ENCODE measurements around the gene UROS.

The UROS gene

DNA sequence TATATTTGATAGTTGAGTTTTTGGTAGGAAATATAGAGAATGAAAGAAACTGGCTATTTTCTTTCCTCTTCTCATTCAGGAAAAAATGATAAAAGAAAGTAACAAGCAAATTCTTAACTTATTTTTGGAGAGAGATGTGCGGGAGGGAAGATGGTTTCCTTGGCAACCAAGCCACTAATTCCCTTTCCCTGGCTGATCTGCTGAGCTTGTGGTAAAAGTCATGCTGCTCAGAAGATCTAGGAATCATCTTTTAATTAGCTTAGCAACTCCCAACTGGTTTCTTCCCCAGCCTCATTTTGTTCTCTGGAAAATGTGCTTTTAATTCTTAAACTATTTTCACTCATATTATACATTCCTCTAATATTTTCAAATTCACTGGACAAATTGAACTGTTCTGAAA is 11.8 kb downstream of the UROS start:
- no peak for TF ChIP-seq POLR2AphosphoS5 (IDR thresholded peaks at IDR 0.05; ENCODE audit: low read depth)
- TF ChIP-seq, protein P1, sequence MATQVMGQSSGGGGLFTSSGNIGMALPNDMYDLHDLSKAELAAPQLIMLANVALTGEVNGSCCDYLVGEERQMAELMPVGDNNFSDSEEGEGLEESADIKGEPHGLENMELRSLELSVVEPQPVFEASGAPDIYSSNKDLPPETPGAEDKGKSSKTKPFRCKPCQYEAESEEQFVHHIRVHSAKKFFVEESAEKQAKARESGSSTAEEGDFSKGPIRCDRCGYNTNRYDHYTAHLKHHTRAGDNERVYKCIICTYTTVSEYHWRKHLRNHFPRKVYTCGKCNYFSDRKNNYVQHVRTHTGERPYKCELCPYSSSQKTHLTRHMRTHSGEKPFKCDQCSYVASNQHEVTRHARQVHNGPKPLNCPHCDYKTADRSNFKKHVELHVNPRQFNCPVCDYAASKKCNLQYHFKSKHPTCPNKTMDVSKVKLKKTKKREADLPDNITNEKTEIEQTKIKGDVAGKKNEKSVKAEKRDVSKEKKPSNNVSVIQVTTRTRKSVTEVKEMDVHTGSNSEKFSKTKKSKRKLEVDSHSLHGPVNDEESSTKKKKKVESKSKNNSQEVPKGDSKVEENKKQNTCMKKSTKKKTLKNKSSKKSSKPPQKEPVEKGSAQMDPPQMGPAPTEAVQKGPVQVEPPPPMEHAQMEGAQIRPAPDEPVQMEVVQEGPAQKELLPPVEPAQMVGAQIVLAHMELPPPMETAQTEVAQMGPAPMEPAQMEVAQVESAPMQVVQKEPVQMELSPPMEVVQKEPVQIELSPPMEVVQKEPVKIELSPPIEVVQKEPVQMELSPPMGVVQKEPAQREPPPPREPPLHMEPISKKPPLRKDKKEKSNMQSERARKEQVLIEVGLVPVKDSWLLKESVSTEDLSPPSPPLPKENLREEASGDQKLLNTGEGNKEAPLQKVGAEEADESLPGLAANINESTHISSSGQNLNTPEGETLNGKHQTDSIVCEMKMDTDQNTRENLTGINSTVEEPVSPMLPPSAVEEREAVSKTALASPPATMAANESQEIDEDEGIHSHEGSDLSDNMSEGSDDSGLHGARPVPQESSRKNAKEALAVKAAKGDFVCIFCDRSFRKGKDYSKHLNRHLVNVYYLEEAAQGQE (IDR thresholded peaks at IDR 0.05; ENCODE audit: insufficient replicate concordance, low read depth) = no peak
- TF ChIP-seq SPI1 (IDR thresholded peaks at IDR 0.05; ENCODE audit: borderline replicate concordance, low read depth) = no peak
- TF ChIP-seq, protein P2, sequence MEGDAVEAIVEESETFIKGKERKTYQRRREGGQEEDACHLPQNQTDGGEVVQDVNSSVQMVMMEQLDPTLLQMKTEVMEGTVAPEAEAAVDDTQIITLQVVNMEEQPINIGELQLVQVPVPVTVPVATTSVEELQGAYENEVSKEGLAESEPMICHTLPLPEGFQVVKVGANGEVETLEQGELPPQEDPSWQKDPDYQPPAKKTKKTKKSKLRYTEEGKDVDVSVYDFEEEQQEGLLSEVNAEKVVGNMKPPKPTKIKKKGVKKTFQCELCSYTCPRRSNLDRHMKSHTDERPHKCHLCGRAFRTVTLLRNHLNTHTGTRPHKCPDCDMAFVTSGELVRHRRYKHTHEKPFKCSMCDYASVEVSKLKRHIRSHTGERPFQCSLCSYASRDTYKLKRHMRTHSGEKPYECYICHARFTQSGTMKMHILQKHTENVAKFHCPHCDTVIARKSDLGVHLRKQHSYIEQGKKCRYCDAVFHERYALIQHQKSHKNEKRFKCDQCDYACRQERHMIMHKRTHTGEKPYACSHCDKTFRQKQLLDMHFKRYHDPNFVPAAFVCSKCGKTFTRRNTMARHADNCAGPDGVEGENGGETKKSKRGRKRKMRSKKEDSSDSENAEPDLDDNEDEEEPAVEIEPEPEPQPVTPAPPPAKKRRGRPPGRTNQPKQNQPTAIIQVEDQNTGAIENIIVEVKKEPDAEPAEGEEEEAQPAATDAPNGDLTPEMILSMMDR (IDR thresholded peaks at IDR 0.05; ENCODE audit: insufficient read depth, low read length) = no peak
- no peak for TF ChIP-seq GABPA (IDR thresholded peaks at IDR 0.05; ENCODE audit: low read depth)
- H3K4me3 ChIP-seq (replicated peaks; ENCODE audit: insufficient read depth, low read length) = no peak overlapping the region
- DNase-seq (ENCODE audit: low read depth in 1 of 2, low spot score in 1 of 2) = no peak
- H3K27me3 ChIP-seq (ENCODE audit: insufficient read depth, poor library complexity, severe bottlenecking) = no peaks in the 10 kb centered on the region
- no peak overlapping the region for H3K27ac ChIP-seq (replicated peaks)

DNA sequence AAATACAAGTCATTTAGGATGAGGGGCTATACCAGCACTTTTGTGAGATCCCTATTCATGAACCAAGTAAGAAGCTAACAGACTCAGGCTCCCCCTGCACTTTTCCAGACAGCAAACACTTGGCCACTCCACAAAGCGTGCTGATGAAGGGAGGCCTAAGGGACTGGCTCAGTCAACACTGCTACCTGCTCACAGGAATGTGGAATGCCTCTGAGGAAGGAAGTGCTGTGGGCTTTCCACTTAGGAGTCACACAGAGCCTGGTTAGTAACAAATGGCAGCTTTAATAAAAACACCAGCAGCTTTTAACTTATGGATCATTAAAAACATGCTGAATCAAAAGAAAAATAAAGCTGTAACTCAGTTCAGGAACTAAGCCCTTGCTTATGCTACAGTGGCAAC is 15.0 kb downstream of the UROS start:
- no peaks in the 10 kb centered on the region for H3K27me3 ChIP-seq (ENCODE audit: insufficient read depth, poor library complexity, severe bottlenecking)
- DNase-seq (ENCODE audit: low read depth in 1 of 2, low spot score in 1 of 2) = no peak
- H3K27ac ChIP-seq (replicated peaks) = no peak overlapping the region
- TF ChIP-seq GABPA (IDR thresholded peaks at IDR 0.05; ENCODE audit: low read depth) (no peak), SPI1 (IDR thresholded peaks at IDR 0.05; ENCODE audit: borderline replicate concordance, low read depth) (no peak), POLR2AphosphoS5 (IDR thresholded peaks at IDR 0.05; ENCODE audit: low read depth) (no peak)
- TF ChIP-seq, protein P2 (IDR thresholded peaks at IDR 0.05; ENCODE audit: insufficient read depth, low read length) = no peak
- TF ChIP-seq, protein P1 (IDR thresholded peaks at IDR 0.05; ENCODE audit: insufficient replicate concordance, low read depth) = no peak
- H3K4me3 ChIP-seq (replicated peaks; ENCODE audit: insufficient read depth, low read length) = no peak overlapping the region

DNA sequence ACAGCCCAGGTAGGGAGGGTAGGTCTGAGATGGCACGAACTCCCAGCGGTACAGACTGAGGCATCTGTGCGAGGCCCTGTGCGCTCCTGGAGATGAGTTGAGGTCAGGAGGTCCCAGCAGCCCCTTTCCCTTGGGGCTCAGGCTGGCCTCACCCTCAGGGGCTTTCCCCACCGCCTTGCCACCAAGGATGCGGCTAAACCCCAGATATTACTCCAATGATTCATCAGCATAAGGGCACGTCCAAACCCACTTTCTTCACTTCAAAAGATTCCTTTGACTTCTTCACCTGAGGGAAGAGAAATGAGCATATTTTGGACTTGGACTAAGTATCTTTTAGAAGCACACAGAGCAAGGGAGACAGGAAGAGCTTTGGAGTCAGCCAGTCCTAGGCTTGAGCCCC is 20.3 kb downstream of the UROS start:
- no peak for TF ChIP-seq SPI1 (IDR thresholded peaks at IDR 0.05; ENCODE audit: borderline replicate concordance, low read depth)
- TF ChIP-seq GABPA (IDR thresholded peaks at IDR 0.05; ENCODE audit: low read depth) = no peak
- TF ChIP-seq, protein P2 (IDR thresholded peaks at IDR 0.05; ENCODE audit: insufficient read depth, low read length) = no peak
- TF ChIP-seq, protein P1 (IDR thresholded peaks at IDR 0.05; ENCODE audit: insufficient replicate concordance, low read depth) = no peak
- no peak for TF ChIP-seq POLR2AphosphoS5 (IDR thresholded peaks at IDR 0.05; ENCODE audit: low read depth)
- Histone ChIP-seq H3K27me3 (ENCODE audit: insufficient read depth, poor library complexity, severe bottlenecking) (no peaks in the 10 kb centered on the region), H3K4me3 (replicated peaks; ENCODE audit: insufficient read depth, low read length) (no peak overlapping the region), H3K27ac (replicated peaks) (no peak overlapping the region)
- DNase-seq (ENCODE audit: low read depth in 1 of 2, low spot score in 1 of 2) = no peak
